Ishikawa (cell line): ENCODE results near the gene KRT39.

Source experiments
- CEBPB ChIP-seq: IDR thresholded peaks from 2 replicates; pipeline ENCODE4 v1.6.1; 2012
- CREB1 ChIP-seq: IDR thresholded peaks from 2 replicates; pipeline ENCODE4 v1.6.1; 2012; ENCODE audit warnings: low read depth
- EGR1 ChIP-seq: IDR thresholded peaks from 2 replicates; pipeline ENCODE4 v1.6.1; 2012
- EP300 ChIP-seq: IDR thresholded peaks from 2 replicates; pipeline ENCODE4 v1.6.1; 2012; ENCODE audit warnings: borderline replicate concordance
- FOXM1 ChIP-seq: IDR thresholded peaks from 2 replicates; pipeline ENCODE4 v1.6.1; 2012; ENCODE audit warnings: low read depth, borderline replicate concordance
- NFIC ChIP-seq: IDR thresholded peaks from 2 replicates; pipeline ENCODE4 v1.6.1; 2012
- RAD21 ChIP-seq: IDR thresholded peaks from 2 replicates; pipeline ENCODE4 v1.6.1; 2012; ENCODE audit warnings: low read depth
- REST ChIP-seq: IDR thresholded peaks from 2 replicates; pipeline ENCODE4 v1.6.1; 2012; ENCODE audit warnings: low read depth, mild to moderate bottlenecking
- TAF1 ChIP-seq: IDR thresholded peaks from 2 replicates; pipeline ENCODE4 v1.6.1; 2012; ENCODE audit warnings: low read depth, mild to moderate bottlenecking
- TCF12 ChIP-seq: IDR thresholded peaks from 2 replicates; pipeline ENCODE4 v1.6.1; 2012; ENCODE audit warnings: low read depth
- TEAD4 ChIP-seq: IDR thresholded peaks from 2 replicates; pipeline ENCODE4 v1.6.1; 2012
- USF1 ChIP-seq: IDR thresholded peaks from 2 replicates; pipeline ENCODE4 v1.6.1; 2012
- YY1 ChIP-seq: IDR thresholded peaks from 2 replicates; pipeline ENCODE4 v1.6.1; 2012; ENCODE audit warnings: low read depth
- ZBTB7A ChIP-seq: IDR thresholded peaks from 2 replicates; pipeline ENCODE4 v1.6.1; 2012; ENCODE audit warnings: low read depth
- TF ChIP-seq, protein P1 (sequence below): IDR thresholded peaks from 2 replicates; pipeline ENCODE4 v1.6.1; 2012

Gene KRT39

GRCh38 chr17:40931311-40931710, 35.4 kb downstream of the KRT39 start:
- TF ChIP-seq YY1 (no peak), RAD21 (no peak), TEAD4 (no peak), FOXM1 (no peak), CREB1 (no peak), ZBTB7A (no peak), REST (no peak), CEBPB (no peak), TCF12 (no peak), TAF1 (no peak), EGR1 (no peak), EP300 (no peak), NFIC (no peak), USF1 (no peak)
- TF ChIP-seq, protein P1, sequence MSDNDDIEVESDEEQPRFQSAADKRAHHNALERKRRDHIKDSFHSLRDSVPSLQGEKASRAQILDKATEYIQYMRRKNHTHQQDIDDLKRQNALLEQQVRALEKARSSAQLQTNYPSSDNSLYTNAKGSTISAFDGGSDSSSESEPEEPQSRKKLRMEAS = no peak

- TF ChIP-seq, protein P1 = no peak
- TF ChIP-seq CEBPB = no peak
- TF ChIP-seq TAF1 = no peak
- no peak for TF ChIP-seq EP300
- no peak for TF ChIP-seq USF1
- no peak for TF ChIP-seq REST
- no peak for TF ChIP-seq FOXM1
Measured at GRCh38 chr17:40926341-40926740, 40.4 kb downstream of the KRT39 start.

- no peak for TF ChIP-seq REST
- no peak for TF ChIP-seq CREB1
- TF ChIP-seq EGR1 = no peak
- TF ChIP-seq USF1 = peak; percentile 25; the same call in 1 of the 2 replicates
- TF ChIP-seq EP300 = no peak
- no peak for TF ChIP-seq TEAD4
- TF ChIP-seq, protein P1 = no peak
Measured at GRCh38 chr17:40922239-40922638, 44.5 kb downstream of the KRT39 start.

GRCh38 chr17:40921026-40921425, 45.7 kb downstream of the KRT39 start:
- TF ChIP-seq REST = no peak
- no peak for TF ChIP-seq FOXM1
- no peak for TF ChIP-seq TCF12
- TF ChIP-seq EGR1 = no peak
- no peak for TF ChIP-seq ZBTB7A
- TF ChIP-seq CREB1 = no peak
- TF ChIP-seq RAD21 = no peak
- TF ChIP-seq YY1 = no peak
- TF ChIP-seq TEAD4 = no peak
